ENCODE data around the gene C1QB. TPM values are rescaled to one million over a fixed set of nuclear protein-coding genes. Genes with fewer than 3 reads are reported as not detected.

The C1QB gene
- total RNA-seq, 2 donors from 2014 or later = 106 to 151 TPM

- TF ChIP-seq POLR2AphosphoS5 (IDR thresholded peaks at IDR 0.05) = no peak
- no peak for TF ChIP-seq CTCF (IDR thresholded peaks at IDR 0.05)
- no peak for TF ChIP-seq POLR2A (IDR thresholded peaks at IDR 0.05)
- WGBS = 59% methylated on average over 2 of the region's 2 CpGs
- no peak overlapping the region for H3K27ac ChIP-seq
- H3K4me1 ChIP-seq (replicated peaks) = no peaks in the 10 kb centered on the region
- intact Hi-C loops (cut with DNase I) = no loop called here
- no peak for DNase-seq (ENCODE audit: low spot score)
- H3K36me3 ChIP-seq = no peaks in the 10 kb centered on the region
- H3K4me3 ChIP-seq = no peak overlapping the region
- H3K9me3 ChIP-seq = no peaks in the 10 kb centered on the region
- peaks cover 8% of the 10 kb centered on the region for H3K27me3 ChIP-seq (replicated peaks; ENCODE audit: insufficient read depth)
These were observed 23.1 kb upstream of the C1QB start for GRCh38 chr1:22629886-22630285.

- no peaks in the 10 kb centered on the region for H3K9me3 ChIP-seq
- H3K36me3 ChIP-seq = no peaks in the 10 kb centered on the region
- no peak overlapping the region for H3K4me3 ChIP-seq
- no peak for DNase-seq (ENCODE audit: low spot score)
- H3K27me3 ChIP-seq (replicated peaks; ENCODE audit: insufficient read depth) = no peaks in the 10 kb centered on the region
- intact Hi-C loops (cut with DNase I) = no loop called here
- TF ChIP-seq CTCF (IDR thresholded peaks at IDR 0.05) = no peak
- no peak for TF ChIP-seq POLR2AphosphoS5 (IDR thresholded peaks at IDR 0.05)
- no peak for TF ChIP-seq POLR2A (IDR thresholded peaks at IDR 0.05)
- WGBS = 83% methylated on average over 10 of the region's 10 CpGs
- no peak overlapping the region for H3K27ac ChIP-seq
- no peaks in the 10 kb centered on the region for H3K4me1 ChIP-seq (replicated peaks)
These were observed 19.2 kb upstream of the C1QB start for GRCh38 chr1:22633697-22634463.

GRCh38 chr1:22635436-22635835, 17.6 kb upstream of the C1QB start:
- Histone ChIP-seq H3K27ac (no peak overlapping the region), H3K27me3 (replicated peaks; ENCODE audit: insufficient read depth) (no peaks in the 10 kb centered on the region), H3K4me3 (no peak overlapping the region), H3K36me3 (no peaks in the 10 kb centered on the region), H3K4me1 (replicated peaks) (no peaks in the 10 kb centered on the region), H3K9me3 (no peaks in the 10 kb centered on the region)
- 56% methylated on average over 6 of the region's 7 CpGs for WGBS
- DNase-seq (ENCODE audit: low spot score) = no peak
- intact Hi-C loops (cut with DNase I) = no loop called here
- TF ChIP-seq POLR2A (IDR thresholded peaks at IDR 0.05) = no peak

GRCh38 chr1:22636353-22636752, 16.7 kb upstream of the C1QB start, which contains the start of gene C1QA:
Gene C1QA (plus strand): TSS chr1:22636628. CDS start chr1:22637617, 989 bp downstream.
- no peak for TF ChIP-seq CTCF (IDR thresholded peaks at IDR 0.05)
- TF ChIP-seq POLR2A (IDR thresholded peaks at IDR 0.05) = no peak
- no peak for TF ChIP-seq POLR2AphosphoS5 (IDR thresholded peaks at IDR 0.05)
- 55% methylated on average over 5 of the region's 5 CpGs for WGBS
- Histone ChIP-seq H3K27ac (no peak within 1 kb of the TSS), H3K4me3 (no peak within 1 kb of the TSS), H3K27me3 (replicated peaks; ENCODE audit: insufficient read depth) (no peaks in the 10 kb centered on the region), H3K36me3 (no peaks in the 10 kb centered on the region), H3K4me1 (replicated peaks) (no peaks in the 10 kb centered on the region), H3K9me3 (no peaks in the 10 kb centered on the region)
- DNase-seq (ENCODE audit: low spot score) = no peak
- intact Hi-C loops (cut with DNase I) = no loop called here

- H3K27ac ChIP-seq = no peak overlapping the region
- no peaks in the 10 kb centered on the region for H3K4me1 ChIP-seq (replicated peaks)
- TF ChIP-seq POLR2AphosphoS5 (IDR thresholded peaks at IDR 0.05) = no peak
- no peak for TF ChIP-seq CTCF (IDR thresholded peaks at IDR 0.05)
- TF ChIP-seq POLR2A (IDR thresholded peaks at IDR 0.05) = no peak
- intact Hi-C loops (cut with DNase I) = no loop called here
- DNase-seq (ENCODE audit: low spot score) = no peak
- H3K9me3 ChIP-seq = no peaks in the 10 kb centered on the region
- 68% methylated on average over 6 of the region's 6 CpGs for WGBS
- H3K36me3 ChIP-seq = no peaks in the 10 kb centered on the region
- H3K27me3 ChIP-seq (replicated peaks; ENCODE audit: insufficient read depth) = no peaks in the 10 kb centered on the region
- H3K4me3 ChIP-seq = no peak overlapping the region
These were observed 16.1 kb upstream of the C1QB start for GRCh38 chr1:22636927-22637326.

Measured in prostate gland (tissue), 2 donors.